Urinary bladder (tissue), 4 donors: ENCODE data around the gene LIAS. TPM values are rescaled to one million over a fixed set of nuclear protein-coding genes. Genes with fewer than 3 reads are reported as not detected.

ENCODE experiments used
- DNase-seq: peaks from one replicate; pipeline ENCODE4 v3.0.0-alpha.2; 2015; ENCODE audit errors: extremely low spot score
- H3K27ac ChIP-seq: one replicate; pipeline ENCODE4 v1.5.1; 2013; ENCODE audit warnings: low read depth, mild to moderate bottlenecking, moderate library complexity
- H3K36me3 ChIP-seq: one replicate; pipeline ENCODE4 v1.6.1; 2013; ENCODE audit warnings: mild to moderate bottlenecking, moderate library complexity; ENCODE audit not compliant: insufficient read depth
- H3K4me1 ChIP-seq: one replicate; pipeline ENCODE4 v1.6.1; 2013; ENCODE audit warnings: mild to moderate bottlenecking, moderate library complexity; ENCODE audit not compliant: insufficient read depth
- H3K4me3 ChIP-seq: one replicate; pipeline ENCODE4 v1.5.1; 2013; ENCODE audit warnings: low read depth, low read length
- WGBS: extraction: QIAGEN DNeasy Blood & Tissue Kit; methylation state at CpG from one replicate; pipeline ENCODE4 v1.1.7; 2013; 5-methylcytosine and 5-hydroxymethylcytosine counted together
- polyA plus RNA-seq: library from polyadenylated mRNA; stranded (reverse); fragments of 200-250 nt; gene quantifications from one replicate; pipeline ENCODE4 v1.2.3, GENCODE V29; 2013
- total RNA-seq: library from RNA; depleted of rRNA; stranded (reverse); fragments of >200 nt; gene quantifications from one replicate; pipeline ENCODE4 v1.2.3, GENCODE V29; 2014
- donor health status: healthy with polysubstance abuse.
- donor health status: healthy.

The LIAS gene
- total and polyA plus RNA-seq, 2 donors = 14.6 to 25.4 TPM

GRCh38 chr4:39467464-39467863 is 8.6 kb downstream of the LIAS start:
- H3K27ac ChIP-seq = no peak overlapping the region
- 95% methylated on average over 4 of the region's 4 CpGs for WGBS
- H3K4me3 ChIP-seq = no peak overlapping the region
- H3K4me1 ChIP-seq = no peaks in the 10 kb centered on the region
- no peak for DNase-seq
- no peaks in the 10 kb centered on the region for H3K36me3 ChIP-seq

- no peak overlapping the region for H3K27ac ChIP-seq
- H3K36me3 ChIP-seq = no peaks in the 10 kb centered on the region
- H3K4me3 ChIP-seq = no peak overlapping the region
- WGBS = 60% methylated on average over 4 of the region's 4 CpGs
- peak; percentile 52 for DNase-seq
- H3K4me1 ChIP-seq = no peaks in the 10 kb centered on the region
Observed at GRCh38 chr4:39469429-39470077, 10.7 kb downstream of the LIAS start.

- no peak for DNase-seq
- H3K4me3 ChIP-seq = no peak overlapping the region
- H3K27ac ChIP-seq = no peak overlapping the region
- peaks cover 1% of the 10 kb centered on the region for H3K36me3 ChIP-seq
- WGBS = 95% methylated on average over 1 of the region's 1 CpG
- no peaks in the 10 kb centered on the region for H3K4me1 ChIP-seq
Observed at GRCh38 chr4:39470402-39470801, 11.5 kb downstream of the LIAS start.

- no peak for DNase-seq
- peaks cover 1% of the 10 kb centered on the region for H3K36me3 ChIP-seq
- no peak overlapping the region for H3K4me3 ChIP-seq
- no peaks in the 10 kb centered on the region for H3K4me1 ChIP-seq
- WGBS = 89% methylated on average over 3 of the region's 3 CpGs
- H3K27ac ChIP-seq = no peak overlapping the region
Observed at GRCh38 chr4:39472396-39472795, 13.5 kb downstream of the LIAS start.

- no peak overlapping the region for H3K27ac ChIP-seq
- H3K4me3 ChIP-seq = no peak overlapping the region
- WGBS = 64% methylated on average over 5 of the region's 5 CpGs
- no peak for DNase-seq
- H3K4me1 ChIP-seq = no peaks in the 10 kb centered on the region
- H3K36me3 ChIP-seq = peaks cover 1% of the 10 kb centered on the region
Observed at GRCh38 chr4:39476187-39476895, 17.5 kb downstream of the LIAS start.

- DNase-seq = no peak
- 96% methylated on average over 27 of the region's 27 CpGs for WGBS
- H3K4me1 ChIP-seq = no peaks in the 10 kb centered on the region
- no peaks in the 10 kb centered on the region for H3K36me3 ChIP-seq
- H3K27ac ChIP-seq = no peak overlapping the region
- H3K4me3 ChIP-seq = no peak overlapping the region
Observed at GRCh38 chr4:39480251-39480650, 21.4 kb downstream of the LIAS start.

- no peak overlapping the region for H3K4me3 ChIP-seq
- H3K4me1 ChIP-seq = no peaks in the 10 kb centered on the region
- DNase-seq = no peak
- H3K27ac ChIP-seq = no peak overlapping the region
- H3K36me3 ChIP-seq = no peaks in the 10 kb centered on the region
- 89% methylated on average over 21 of the region's 21 CpGs for WGBS
Observed at GRCh38 chr4:39480902-39481695, 22.2 kb downstream of the LIAS start.

GRCh38 chr4:39484582-39485272 is 25.9 kb downstream of the LIAS start:
- Histone ChIP-seq H3K4me3 (no peak overlapping the region), H3K27ac (no peak overlapping the region), H3K4me1 (no peaks in the 10 kb centered on the region), H3K36me3 (no peaks in the 10 kb centered on the region)
- 87% methylated on average over 6 of the region's 6 CpGs for WGBS
- no peak for DNase-seq

- H3K27ac ChIP-seq = no peak overlapping the region
- DNase-seq = no peak
- H3K4me3 ChIP-seq = no peak overlapping the region
- no peaks in the 10 kb centered on the region for H3K4me1 ChIP-seq
- 81% methylated on average over 10 of the region's 10 CpGs for WGBS
- no peaks in the 10 kb centered on the region for H3K36me3 ChIP-seq
Observed at GRCh38 chr4:39486221-39486804, 27.5 kb downstream of the LIAS start.

- H3K36me3 ChIP-seq = no peaks in the 10 kb centered on the region
- no peak for DNase-seq
- H3K4me3 ChIP-seq = no peak overlapping the region
- no peaks in the 10 kb centered on the region for H3K4me1 ChIP-seq
- WGBS = 90% methylated on average over 2 of the region's 2 CpGs
- no peak overlapping the region for H3K27ac ChIP-seq
Observed at GRCh38 chr4:39490322-39490721, 31.5 kb downstream of the LIAS start.

- no peak for DNase-seq
- Histone ChIP-seq H3K4me3 (no peak overlapping the region), H3K36me3 (no peaks in the 10 kb centered on the region), H3K27ac (no peak overlapping the region), H3K4me1 (no peaks in the 10 kb centered on the region)
- 93% methylated on average over 1 of the region's 1 CpG for WGBS
Observed at GRCh38 chr4:39494354-39494753, 35.5 kb downstream of the LIAS start.

GRCh38 chr4:39495446-39496213 is 36.8 kb downstream of the LIAS start:
- Histone ChIP-seq H3K4me3 (no peak overlapping the region), H3K27ac (no peak overlapping the region), H3K36me3 (peaks cover 2% of the 10 kb centered on the region), H3K4me1 (no peaks in the 10 kb centered on the region)
- no peak for DNase-seq
- 47% methylated on average over 4 of the region's 4 CpGs for WGBS
